ENCODE measurements around the gene PLEKHA1. TPM values are rescaled to one million over a fixed set of nuclear protein-coding genes. Genes with fewer than 3 reads are reported as not detected.

The PLEKHA1 gene
- total and polyA plus RNA-seq, 2 experiments from 2014 or later = 25.8 to 36.6 TPM

DNA sequence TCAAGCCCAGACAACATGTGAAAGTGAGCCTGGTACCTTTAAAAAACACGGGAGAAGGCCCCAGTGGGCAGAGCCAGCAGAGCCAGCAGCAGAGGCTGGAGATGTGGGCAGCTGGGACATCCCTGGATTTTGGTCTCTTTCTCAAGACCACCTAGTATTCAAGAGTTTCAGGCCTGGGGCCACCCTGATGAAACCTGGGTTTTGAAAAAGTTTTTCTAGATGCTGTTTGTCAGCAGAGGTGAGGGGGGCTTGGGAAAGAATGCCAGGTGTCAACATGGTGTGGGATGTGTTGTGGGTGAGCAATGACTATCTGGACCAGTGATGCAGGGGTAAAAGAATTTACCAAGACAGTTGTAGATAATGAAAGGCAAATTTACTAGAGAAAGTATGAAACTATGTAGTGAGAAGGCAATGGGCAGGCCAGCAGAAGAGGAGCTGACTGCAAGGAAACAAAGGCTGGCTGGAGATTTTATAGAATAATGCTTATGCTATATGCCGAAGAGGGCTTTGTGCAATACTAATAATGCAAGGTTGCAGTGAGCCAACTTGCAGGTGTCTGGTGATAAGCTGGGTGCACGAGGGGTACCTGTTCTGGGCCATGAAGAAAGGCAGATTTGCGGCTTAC is 28.1 kb upstream of the PLEKHA1 start (continued):
- TF ChIP-seq, protein P1, sequence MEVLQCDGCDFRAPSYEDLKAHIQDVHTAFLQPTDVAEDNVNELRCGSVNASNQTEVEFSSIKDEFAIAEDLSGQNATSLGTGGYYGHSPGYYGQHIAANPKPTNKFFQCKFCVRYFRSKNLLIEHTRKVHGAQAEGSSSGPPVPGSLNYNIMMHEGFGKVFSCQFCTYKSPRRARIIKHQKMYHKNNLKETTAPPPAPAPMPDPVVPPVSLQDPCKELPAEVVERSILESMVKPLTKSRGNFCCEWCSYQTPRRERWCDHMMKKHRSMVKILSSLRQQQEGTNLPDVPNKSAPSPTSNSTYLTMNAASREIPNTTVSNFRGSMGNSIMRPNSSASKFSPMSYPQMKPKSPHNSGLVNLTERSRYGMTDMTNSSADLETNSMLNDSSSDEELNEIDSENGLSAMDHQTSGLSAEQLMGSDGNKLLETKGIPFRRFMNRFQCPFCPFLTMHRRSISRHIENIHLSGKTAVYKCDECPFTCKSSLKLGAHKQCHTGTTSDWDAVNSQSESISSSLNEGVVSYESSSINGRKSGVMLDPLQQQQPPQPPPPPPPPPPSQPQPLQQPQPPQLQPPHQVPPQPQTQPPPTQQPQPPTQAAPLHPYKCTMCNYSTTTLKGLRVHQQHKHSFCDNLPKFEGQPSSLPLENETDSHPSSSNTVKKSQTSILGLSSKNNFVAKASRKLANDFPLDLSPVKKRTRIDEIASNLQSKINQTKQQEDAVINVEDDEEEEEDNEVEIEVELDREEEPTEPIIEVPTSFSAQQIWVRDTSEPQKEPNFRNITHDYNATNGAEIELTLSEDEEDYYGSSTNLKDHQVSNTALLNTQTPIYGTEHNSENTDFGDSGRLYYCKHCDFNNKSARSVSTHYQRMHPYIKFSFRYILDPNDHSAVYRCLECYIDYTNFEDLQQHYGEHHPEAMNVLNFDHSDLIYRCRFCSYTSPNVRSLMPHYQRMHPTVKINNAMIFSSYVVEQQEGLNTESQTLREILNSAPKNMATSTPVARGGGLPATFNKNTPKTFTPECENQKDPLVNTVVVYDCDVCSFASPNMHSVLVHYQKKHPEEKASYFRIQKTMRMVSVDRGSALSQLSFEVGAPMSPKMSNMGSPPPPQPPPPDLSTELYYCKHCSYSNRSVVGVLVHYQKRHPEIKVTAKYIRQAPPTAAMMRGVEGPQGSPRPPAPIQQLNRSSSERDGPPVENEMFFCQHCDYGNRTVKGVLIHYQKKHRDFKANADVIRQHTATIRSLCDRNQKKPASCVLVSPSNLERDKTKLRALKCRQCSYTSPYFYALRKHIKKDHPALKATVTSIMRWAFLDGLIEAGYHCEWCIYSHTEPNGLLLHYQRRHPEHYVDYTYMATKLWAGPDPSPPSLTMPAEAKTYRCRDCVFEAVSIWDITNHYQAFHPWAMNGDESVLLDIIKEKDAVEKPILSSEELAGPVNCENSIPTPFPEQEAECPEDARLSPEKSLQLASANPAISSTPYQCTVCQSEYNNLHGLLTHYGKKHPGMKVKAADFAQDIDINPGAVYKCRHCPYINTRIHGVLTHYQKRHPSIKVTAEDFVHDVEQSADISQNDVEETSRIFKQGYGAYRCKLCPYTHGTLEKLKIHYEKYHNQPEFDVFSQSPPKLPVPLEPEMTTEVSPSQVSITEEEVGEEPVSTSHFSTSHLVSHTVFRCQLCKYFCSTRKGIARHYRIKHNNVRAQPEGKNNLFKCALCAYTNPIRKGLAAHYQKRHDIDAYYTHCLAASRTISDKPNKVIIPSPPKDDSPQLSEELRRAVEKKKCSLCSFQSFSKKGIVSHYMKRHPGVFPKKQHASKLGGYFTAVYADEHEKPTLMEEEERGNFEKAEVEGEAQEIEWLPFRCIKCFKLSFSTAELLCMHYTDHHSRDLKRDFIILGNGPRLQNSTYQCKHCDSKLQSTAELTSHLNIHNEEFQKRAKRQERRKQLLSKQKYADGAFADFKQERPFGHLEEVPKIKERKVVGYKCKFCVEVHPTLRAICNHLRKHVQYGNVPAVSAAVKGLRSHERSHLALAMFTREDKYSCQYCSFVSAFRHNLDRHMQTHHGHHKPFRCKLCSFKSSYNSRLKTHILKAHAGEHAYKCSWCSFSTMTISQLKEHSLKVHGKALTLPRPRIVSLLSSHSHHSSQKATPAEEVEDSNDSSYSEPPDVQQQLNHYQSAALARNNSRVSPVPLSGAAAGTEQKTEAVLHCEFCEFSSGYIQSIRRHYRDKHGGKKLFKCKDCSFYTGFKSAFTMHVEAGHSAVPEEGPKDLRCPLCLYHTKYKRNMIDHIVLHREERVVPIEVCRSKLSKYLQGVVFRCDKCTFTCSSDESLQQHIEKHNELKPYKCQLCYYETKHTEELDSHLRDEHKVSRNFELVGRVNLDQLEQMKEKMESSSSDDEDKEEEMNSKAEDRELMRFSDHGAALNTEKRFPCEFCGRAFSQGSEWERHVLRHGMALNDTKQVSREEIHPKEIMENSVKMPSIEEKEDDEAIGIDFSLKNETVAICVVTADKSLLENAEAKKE (CRISPR knock-in tag; IDR thresholded peaks at IDR 0.05) = no peak

DNA sequence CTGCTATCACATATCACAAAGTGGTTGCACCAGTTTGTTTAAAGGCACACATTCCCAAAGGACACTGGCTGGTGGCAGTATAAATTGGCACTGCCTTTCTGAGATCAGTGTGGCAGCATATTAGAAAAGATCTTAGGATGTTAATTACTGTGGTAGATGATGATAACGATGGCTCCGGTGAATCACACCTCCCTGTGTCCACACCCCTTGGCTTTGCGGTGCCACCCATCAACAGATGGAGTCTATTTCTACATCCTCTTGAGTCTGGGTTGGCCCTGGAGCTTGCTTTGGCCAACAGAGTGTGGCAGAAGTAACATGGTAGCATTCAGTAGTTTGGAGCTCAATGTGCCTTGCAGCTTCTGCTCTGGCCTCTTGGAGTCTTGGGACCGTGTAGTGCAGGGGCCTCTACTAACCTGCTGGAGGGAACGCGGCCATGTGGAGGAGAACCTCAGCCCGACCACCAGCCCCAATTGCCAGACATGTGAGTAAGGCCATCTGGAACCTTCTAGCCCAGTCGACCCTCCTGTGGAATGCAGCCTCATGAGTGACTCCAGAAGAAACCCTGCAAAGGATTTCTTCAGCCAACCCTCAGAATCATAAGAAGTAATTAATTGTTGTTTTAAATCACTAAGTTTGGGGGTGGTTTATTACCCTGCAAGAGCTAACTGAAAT is 27.2 kb upstream of the PLEKHA1 start:
- H3K4me1 ChIP-seq (ENCODE audit: insufficient read depth) = no peaks in the 10 kb centered on the region; the same call in 1 of the 2 replicates
- H2AFZ ChIP-seq = no peak overlapping the region
- Mint-ChIP-seq H3K27me3 (ENCODE audit: insufficient read depth, low read depth, poor library complexity) (peaks cover 5% of the 10 kb centered on the region), H3K9me3 (peaks cover 35% of the 10 kb centered on the region), H3K4me3 (no peak overlapping the region), H3K27ac (no peak overlapping the region), H3K36me3 (ENCODE audit: low read depth) (peaks cover 39% of the 10 kb centered on the region), H3K4me1 (peaks cover 20% of the 10 kb centered on the region)
- no peaks in the 10 kb centered on the region for H4K20me1 ChIP-seq (replicated peaks; ENCODE audit: insufficient read depth)
- H3K9me2 ChIP-seq (ENCODE audit: insufficient read depth) = no peaks in the 10 kb centered on the region
- H3K27me3 ChIP-seq (ENCODE audit: insufficient read depth) = no peaks in the 10 kb centered on the region
- H3K79me2 ChIP-seq (replicated peaks; ENCODE audit: insufficient read depth) = no peaks in the 10 kb centered on the region
- no peak overlapping the region for H3K4me3 ChIP-seq
- H3K36me3 ChIP-seq (ENCODE audit: insufficient read depth) = no peaks in the 10 kb centered on the region
- H3K27ac ChIP-seq (ENCODE audit: low read depth) = no peak overlapping the region
- no peak overlapping the region for H3K4me2 ChIP-seq
- TF ChIP-seq, protein P2, sequence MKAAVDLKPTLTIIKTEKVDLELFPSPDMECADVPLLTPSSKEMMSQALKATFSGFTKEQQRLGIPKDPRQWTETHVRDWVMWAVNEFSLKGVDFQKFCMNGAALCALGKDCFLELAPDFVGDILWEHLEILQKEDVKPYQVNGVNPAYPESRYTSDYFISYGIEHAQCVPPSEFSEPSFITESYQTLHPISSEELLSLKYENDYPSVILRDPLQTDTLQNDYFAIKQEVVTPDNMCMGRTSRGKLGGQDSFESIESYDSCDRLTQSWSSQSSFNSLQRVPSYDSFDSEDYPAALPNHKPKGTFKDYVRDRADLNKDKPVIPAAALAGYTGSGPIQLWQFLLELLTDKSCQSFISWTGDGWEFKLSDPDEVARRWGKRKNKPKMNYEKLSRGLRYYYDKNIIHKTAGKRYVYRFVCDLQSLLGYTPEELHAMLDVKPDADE (IDR thresholded peaks at IDR 0.05) = no peak
- no peak for TF ChIP-seq POLR2AphosphoS5 (IDR thresholded peaks at IDR 0.05; ENCODE audit: low read depth)
- TF ChIP-seq, protein P3, sequence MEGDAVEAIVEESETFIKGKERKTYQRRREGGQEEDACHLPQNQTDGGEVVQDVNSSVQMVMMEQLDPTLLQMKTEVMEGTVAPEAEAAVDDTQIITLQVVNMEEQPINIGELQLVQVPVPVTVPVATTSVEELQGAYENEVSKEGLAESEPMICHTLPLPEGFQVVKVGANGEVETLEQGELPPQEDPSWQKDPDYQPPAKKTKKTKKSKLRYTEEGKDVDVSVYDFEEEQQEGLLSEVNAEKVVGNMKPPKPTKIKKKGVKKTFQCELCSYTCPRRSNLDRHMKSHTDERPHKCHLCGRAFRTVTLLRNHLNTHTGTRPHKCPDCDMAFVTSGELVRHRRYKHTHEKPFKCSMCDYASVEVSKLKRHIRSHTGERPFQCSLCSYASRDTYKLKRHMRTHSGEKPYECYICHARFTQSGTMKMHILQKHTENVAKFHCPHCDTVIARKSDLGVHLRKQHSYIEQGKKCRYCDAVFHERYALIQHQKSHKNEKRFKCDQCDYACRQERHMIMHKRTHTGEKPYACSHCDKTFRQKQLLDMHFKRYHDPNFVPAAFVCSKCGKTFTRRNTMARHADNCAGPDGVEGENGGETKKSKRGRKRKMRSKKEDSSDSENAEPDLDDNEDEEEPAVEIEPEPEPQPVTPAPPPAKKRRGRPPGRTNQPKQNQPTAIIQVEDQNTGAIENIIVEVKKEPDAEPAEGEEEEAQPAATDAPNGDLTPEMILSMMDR (conservative IDR thresholded peaks at IDR 0.05; ENCODE audit: low read depth in 2 of 2) = no peak
- H3F3A ChIP-seq (replicated peaks; ENCODE audit: low read depth) = no peaks in the 10 kb centered on the region
- ATAC-seq = no peak
- no peak for DNase-seq (ENCODE audit: low spot score)
